ENCODE measurements around the gene REV3L.
A peak's percentile ranks its signal among the peaks of the same experiment; 100 is the strongest.

REV3L gene

GRCh38 chr6:111469543-111469942 lies 13.5 kb downstream of the REV3L start:
- Histone ChIP-seq H3K9me3 (ENCODE audit: control insufficient read depth, low read length) (no peaks in the 10 kb centered on the region), H3K27me3 (replicated peaks; ENCODE audit: control insufficient read depth, insufficient read depth, low read length) (no peaks in the 10 kb centered on the region), H3K9ac (ENCODE audit: low read length) (no peak overlapping the region), H3K36me3 (ENCODE audit: control insufficient read depth, insufficient read depth, low read length, severe bottlenecking) (peaks cover 66% of the 10 kb centered on the region), H3K4me1 (ENCODE audit: control insufficient read depth, insufficient read depth, low read length) (peaks cover 60% of the 10 kb centered on the region), H3K4me3 (ENCODE audit: low read length) (no peak overlapping the region)
- no peak for DNase-seq (ENCODE audit: low read depth)

GRCh38 chr6:111468329-111469012 lies 14.5 kb downstream of the REV3L start:
- Histone ChIP-seq H3K36me3 (ENCODE audit: control insufficient read depth, insufficient read depth, low read length, severe bottlenecking) (peaks cover 71% of the 10 kb centered on the region), H3K4me1 (ENCODE audit: control insufficient read depth, insufficient read depth, low read length) (peaks cover 50% of the 10 kb centered on the region), H3K9ac (ENCODE audit: low read length) (no peak overlapping the region), H3K27me3 (replicated peaks; ENCODE audit: control insufficient read depth, insufficient read depth, low read length) (no peaks in the 10 kb centered on the region), H3K4me3 (ENCODE audit: low read length) (no peak overlapping the region), H3K9me3 (ENCODE audit: control insufficient read depth, low read length) (no peaks in the 10 kb centered on the region)
- DNase-seq (ENCODE audit: low read depth), result no peak

- Histone ChIP-seq H3K4me3 (ENCODE audit: low read length) (no peak overlapping the region), H3K4me1 (ENCODE audit: control insufficient read depth, insufficient read depth, low read length) (peaks cover 45% of the 10 kb centered on the region), H3K9ac (ENCODE audit: low read length) (no peak overlapping the region), H3K9me3 (ENCODE audit: control insufficient read depth, low read length) (no peaks in the 10 kb centered on the region), H3K36me3 (ENCODE audit: control insufficient read depth, insufficient read depth, low read length, severe bottlenecking) (peaks cover 88% of the 10 kb centered on the region), H3K27me3 (replicated peaks; ENCODE audit: control insufficient read depth, insufficient read depth, low read length) (no peaks in the 10 kb centered on the region)
- DNase-seq (ENCODE audit: low read depth), result no peak
Observed at GRCh38 chr6:111464184-111464583, 18.8 kb downstream of the REV3L start.

GRCh38 chr6:111462770-111463391 lies 20.1 kb downstream of the REV3L start:
- no peak for DNase-seq (ENCODE audit: low read depth)
- H3K36me3 ChIP-seq (ENCODE audit: control insufficient read depth, insufficient read depth, low read length, severe bottlenecking), result peaks cover 89% of the 10 kb centered on the region
- H3K9me3 ChIP-seq (ENCODE audit: control insufficient read depth, low read length), result peaks cover 10% of the 10 kb centered on the region
- H3K27me3 ChIP-seq (replicated peaks; ENCODE audit: control insufficient read depth, insufficient read depth, low read length), result no peaks in the 10 kb centered on the region
- no peak overlapping the region for H3K4me3 ChIP-seq (ENCODE audit: low read length)
- no peak overlapping the region for H3K9ac ChIP-seq (ENCODE audit: low read length)
- peaks cover 35% of the 10 kb centered on the region for H3K4me1 ChIP-seq (ENCODE audit: control insufficient read depth, insufficient read depth, low read length)

- DNase-seq (ENCODE audit: low read depth), result no peak
- Histone ChIP-seq H3K9me3 (ENCODE audit: control insufficient read depth, low read length) (peaks cover 10% of the 10 kb centered on the region), H3K27me3 (replicated peaks; ENCODE audit: control insufficient read depth, insufficient read depth, low read length) (no peaks in the 10 kb centered on the region), H3K4me1 (ENCODE audit: control insufficient read depth, insufficient read depth, low read length) (peaks cover 25% of the 10 kb centered on the region), H3K9ac (ENCODE audit: low read length) (peak overlapping the region; percentile 18), H3K4me3 (ENCODE audit: low read length) (peak overlapping the region; percentile 51), H3K36me3 (ENCODE audit: control insufficient read depth, insufficient read depth, low read length, severe bottlenecking) (peaks cover 88% of the 10 kb centered on the region)
Observed at GRCh38 chr6:111461860-111462259, 21.2 kb downstream of the REV3L start.

GRCh38 chr6:111458670-111459232 lies 24.3 kb downstream of the REV3L start:
- no peak for DNase-seq (ENCODE audit: low read depth)

GRCh38 chr6:111456208-111456607 lies 26.8 kb downstream of the REV3L start:
- Histone ChIP-seq H3K9ac (ENCODE audit: low read length) (no peak overlapping the region), H3K9me3 (ENCODE audit: control insufficient read depth, low read length) (peaks cover 10% of the 10 kb centered on the region), H3K4me1 (ENCODE audit: control insufficient read depth, insufficient read depth, low read length) (peaks cover 36% of the 10 kb centered on the region), H3K4me3 (ENCODE audit: low read length) (peak overlapping the region; percentile 24), H3K27me3 (replicated peaks; ENCODE audit: control insufficient read depth, insufficient read depth, low read length) (no peaks in the 10 kb centered on the region), H3K36me3 (ENCODE audit: control insufficient read depth, insufficient read depth, low read length, severe bottlenecking) (peaks cover 80% of the 10 kb centered on the region)
- peak; percentile 62 for DNase-seq (ENCODE audit: low read depth)

More at GRCh38 chr6:111458670-111459232, 24.3 kb downstream of the REV3L start:
- H3K9me3 ChIP-seq (ENCODE audit: control insufficient read depth, low read length), result peaks cover 10% of the 10 kb centered on the region
- peaks cover 44% of the 10 kb centered on the region for H3K4me1 ChIP-seq (ENCODE audit: control insufficient read depth, insufficient read depth, low read length)
- no peak overlapping the region for H3K9ac ChIP-seq (ENCODE audit: low read length)
- no peak overlapping the region for H3K4me3 ChIP-seq (ENCODE audit: low read length)
- peaks cover 87% of the 10 kb centered on the region for H3K36me3 ChIP-seq (ENCODE audit: control insufficient read depth, insufficient read depth, low read length, severe bottlenecking)
- H3K27me3 ChIP-seq (replicated peaks; ENCODE audit: control insufficient read depth, insufficient read depth, low read length), result no peaks in the 10 kb centered on the region

- no peak for DNase-seq (ENCODE audit: low read depth)
- Histone ChIP-seq H3K9ac (ENCODE audit: low read length) (no peak overlapping the region), H3K36me3 (ENCODE audit: control insufficient read depth, insufficient read depth, low read length, severe bottlenecking) (peaks cover 50% of the 10 kb centered on the region), H3K4me3 (ENCODE audit: low read length) (no peak overlapping the region), H3K4me1 (ENCODE audit: control insufficient read depth, insufficient read depth, low read length) (peaks cover 48% of the 10 kb centered on the region), H3K27me3 (replicated peaks; ENCODE audit: control insufficient read depth, insufficient read depth, low read length) (no peaks in the 10 kb centered on the region), H3K9me3 (ENCODE audit: control insufficient read depth, low read length) (no peaks in the 10 kb centered on the region)
Observed at GRCh38 chr6:111450636-111451035, 32.4 kb downstream of the REV3L start.

- H3K27me3 ChIP-seq (replicated peaks; ENCODE audit: control insufficient read depth, insufficient read depth, low read length), result no peaks in the 10 kb centered on the region
- peaks cover 48% of the 10 kb centered on the region for H3K36me3 ChIP-seq (ENCODE audit: control insufficient read depth, insufficient read depth, low read length, severe bottlenecking)
- DNase-seq (ENCODE audit: low read depth), result no peak
- H3K9ac ChIP-seq (ENCODE audit: low read length), result no peak overlapping the region
- peaks cover 44% of the 10 kb centered on the region for H3K4me1 ChIP-seq (ENCODE audit: control insufficient read depth, insufficient read depth, low read length)
- H3K9me3 ChIP-seq (ENCODE audit: control insufficient read depth, low read length), result no peaks in the 10 kb centered on the region
- no peak overlapping the region for H3K4me3 ChIP-seq (ENCODE audit: low read length)
Observed at GRCh38 chr6:111450087-111450486, 32.9 kb downstream of the REV3L start.

- H3K9me3 ChIP-seq (ENCODE audit: control insufficient read depth, low read length), result no peaks in the 10 kb centered on the region
- no peak overlapping the region for H3K9ac ChIP-seq (ENCODE audit: low read length)
- peaks cover 41% of the 10 kb centered on the region for H3K4me1 ChIP-seq (ENCODE audit: control insufficient read depth, insufficient read depth, low read length)
- H3K36me3 ChIP-seq (ENCODE audit: control insufficient read depth, insufficient read depth, low read length, severe bottlenecking), result peaks cover 41% of the 10 kb centered on the region
- no peaks in the 10 kb centered on the region for H3K27me3 ChIP-seq (replicated peaks; ENCODE audit: control insufficient read depth, insufficient read depth, low read length)
- no peak overlapping the region for H3K4me3 ChIP-seq (ENCODE audit: low read length)
- DNase-seq (ENCODE audit: low read depth), result no peak
Observed at GRCh38 chr6:111449129-111449528, 33.9 kb downstream of the REV3L start.

GRCh38 chr6:111447051-111447450 lies 36.0 kb downstream of the REV3L start:
- Histone ChIP-seq H3K4me3 (ENCODE audit: low read length) (no peak overlapping the region), H3K9ac (ENCODE audit: low read length) (no peak overlapping the region), H3K27me3 (replicated peaks; ENCODE audit: control insufficient read depth, insufficient read depth, low read length) (no peaks in the 10 kb centered on the region), H3K4me1 (ENCODE audit: control insufficient read depth, insufficient read depth, low read length) (peaks cover 49% of the 10 kb centered on the region), H3K9me3 (ENCODE audit: control insufficient read depth, low read length) (no peaks in the 10 kb centered on the region), H3K36me3 (ENCODE audit: control insufficient read depth, insufficient read depth, low read length, severe bottlenecking) (peaks cover 29% of the 10 kb centered on the region)
- peak; percentile 18 for DNase-seq (ENCODE audit: low read depth)
